Left hindlimb (tissue), 1 donor: Measurements from ENCODE around the gene RPL7A.
"Not testable (repeated sequence)": the region's sequence is repeated elsewhere in the genome, so short reads cannot be mapped to it uniquely, and the experiment has no call there.

Source experiments
- DNase-seq: peaks from one replicate; pipeline ENCODE4 v3.0.0-alpha.2; 2018

The RPL7A gene

GRCh38 chr9:133347985-133348717 is at the start of gene RPL7A, which contains the start of gene MED22:
TSS of gene RPL7A (plus strand) at chr9:133348218. CDS start at chr9:133348244, 26 bp downstream.
TSS of gene MED22 (minus strand) at chr9:133348131. CDS start at chr9:133346662, 1,469 bp downstream.
- DNase-seq = peak; percentile 95

- DNase-seq = not testable (repeated sequence)
Measured at GRCh38 chr9:133299996-133300395, 48.0 kb upstream of the RPL7A start.

- DNase-seq = no peak
Measured at GRCh38 chr9:133301253-133302230, 46.5 kb upstream of the RPL7A start.

GRCh38 chr9:133303266-133304157 is 44.5 kb upstream of the RPL7A start:
- no peak for DNase-seq

- DNase-seq = no peak
Measured at GRCh38 chr9:133304158-133304470, 43.9 kb upstream of the RPL7A start.

GRCh38 chr9:133304477-133305377 is 43.3 kb upstream of the RPL7A start:
- no peak for DNase-seq

- DNase-seq = no peak
Measured at GRCh38 chr9:133305731-133306130, 42.3 kb upstream of the RPL7A start.

GRCh38 chr9:133306242-133307204 is 41.5 kb upstream of the RPL7A start:
- no peak for DNase-seq

GRCh38 chr9:133307301-133307700 is 40.7 kb upstream of the RPL7A start:
- no peak for DNase-seq

- DNase-seq = no peak
Measured at GRCh38 chr9:133309608-133310007, 38.4 kb upstream of the RPL7A start.

- DNase-seq = no peak
Measured at GRCh38 chr9:133315997-133316396, 32.0 kb upstream of the RPL7A start.

GRCh38 chr9:133317551-133317950 is 30.5 kb upstream of the RPL7A start:
- DNase-seq = not testable (repeated sequence)

- DNase-seq = no peak
Measured at GRCh38 chr9:133320421-133320881, 27.6 kb upstream of the RPL7A start.

- no peak for DNase-seq
Measured at GRCh38 chr9:133321411-133321935, 26.5 kb upstream of the RPL7A start.

GRCh38 chr9:133322701-133323100 is 25.3 kb upstream of the RPL7A start:
- no peak for DNase-seq

GRCh38 chr9:133323211-133323610 is 24.8 kb upstream of the RPL7A start:
- no peak for DNase-seq

- no peak for DNase-seq
Measured at GRCh38 chr9:133323991-133324703, 23.9 kb upstream of the RPL7A start.

GRCh38 chr9:133327021-133327420 is 21.0 kb upstream of the RPL7A start:
- DNase-seq = not testable (repeated sequence)

GRCh38 chr9:133327834-133328484 is 20.1 kb upstream of the RPL7A start:
- no peak for DNase-seq
